H1 (cell line): ENCODE measurements around the gene MECP2. TPM values are rescaled to one million over a fixed set of nuclear protein-coding genes. Genes with fewer than 3 reads are reported as not detected.

Source experiments
- CTCF ChIA-PET: fragments of 300-600 bp; sonication (Branson Sonifier 250); formaldehyde crosslinking; loops from one replicate; lab custom pipeline; 2021; ENCODE audit not compliant: partially characterized antibody; lab: Charles Lee
- POLR2A ChIA-PET: fragments of 300-600 bp; sonication (Branson Sonifier 250); formaldehyde crosslinking; loops from one replicate; lab custom pipeline; 2021; ENCODE audit warnings: inconsistent platforms; ENCODE audit not compliant: partially characterized antibody; lab: Charles Lee
- DNase-seq, 2 experiments: peaks; one replicate each; pipeline versions ENCODE4 v3.0.0 to v3.0.0-alpha.2; 2010 to 2022; ENCODE audit warnings: low spot score in 2 of 2, low read depth in 1 of 2, mixed read lengths in 1 of 2
- FAIRE-seq: peaks from 2 replicates; lab custom pipeline; 2011; peaks lifted over from hg19 to GRCh38; lab: Jason Lieb, UNC
- H2AFZ ChIP-seq: 2 replicates; pipeline ENCODE4 v1.8.1; 2012; ENCODE audit warnings: low read length, inconsistent platforms
- H2AK5ac ChIP-seq: 2 replicates; pipeline ENCODE4 v1.6.1; 2013; ENCODE audit warnings: low read depth, low read length
- H2BK120ac ChIP-seq: replicated peaks from 2 replicates; pipeline ENCODE3; 2013; ENCODE audit warnings: low read depth, low read length, inconsistent platforms
- H2BK12ac ChIP-seq: 2 replicates; pipeline ENCODE4 v1.6.1; 2013; ENCODE audit warnings: low read depth, low read length
- H2BK15ac ChIP-seq: 2 replicates; pipeline ENCODE4 v1.6.1; 2013; ENCODE audit warnings: low read length
- H2BK20ac ChIP-seq: 2 replicates; pipeline ENCODE4 v1.6.1; 2013; ENCODE audit warnings: low read length
- H2BK5ac ChIP-seq: 2 replicates; pipeline ENCODE4 v1.6.1; 2013; ENCODE audit warnings: low read depth, low read length
- H3K14ac ChIP-seq: 2 replicates; pipeline ENCODE4 v1.6.1; 2013; ENCODE audit warnings: inconsistent platforms; ENCODE audit not compliant: insufficient read length
- H3K18ac ChIP-seq: 2 replicates; pipeline ENCODE4 v1.6.1; 2013; ENCODE audit warnings: low read length; ENCODE audit errors: extremely low read depth
- H3K23ac ChIP-seq: 2 replicates; pipeline ENCODE4 v1.6.1; 2013; ENCODE audit warnings: inconsistent platforms; ENCODE audit not compliant: insufficient read length
- H3K23me2 ChIP-seq: 2 replicates; pipeline ENCODE4 v1.6.1; 2013; ENCODE audit warnings: low read depth, low read length
- H3K27ac ChIP-seq: 2 replicates; pipeline ENCODE4 v1.6.1; 2011; ENCODE audit warnings: low read depth, low read length, inconsistent platforms
- H3K27me3 ChIP-seq, 4 experiments: replicated peaks in 1 of 4; 1 replicate in 1 of 4; 2 replicates in 3 of 4; pipeline versions ENCODE4 v1.6.1 to v1.8.1; 2011 to 2013; ENCODE audit warnings: low read length in 3 of 4, mild to moderate bottlenecking in 3 of 4, inconsistent platforms in 2 of 4, mixed read lengths in 2 of 4, moderate library complexity in 1 of 4; ENCODE audit not compliant: control insufficient read depth in 3 of 4, insufficient read depth in 3 of 4; ENCODE audit errors: extremely low read depth in 1 of 4
- H3K36me3 ChIP-seq, 4 experiments: 2 replicates each; pipeline versions ENCODE4 v1.6.1 to v1.8.1; 2011 to 2013; ENCODE audit warnings: mild to moderate bottlenecking in 4 of 4, low read length in 3 of 4, moderate library complexity in 2 of 4, control low read depth in 1 of 4, inconsistent platforms in 1 of 4; ENCODE audit not compliant: insufficient read depth in 4 of 4, control insufficient read depth in 2 of 4
- H3K4ac ChIP-seq: replicated peaks from 2 replicates; pipeline ENCODE3; 2013; ENCODE audit warnings: low read length, low read depth, mixed read lengths, inconsistent platforms; ENCODE audit not compliant: insufficient read length
- H3K4me1 ChIP-seq, 4 experiments: replicated peaks in 1 of 4; 1 replicate in 1 of 4; 2 replicates in 3 of 4; pipeline versions ENCODE4 v1.6.1 to v1.8.1; 2011 to 2013; ENCODE audit warnings: low read length in 3 of 4, inconsistent platforms in 2 of 4, mixed read lengths in 1 of 4; ENCODE audit not compliant: insufficient read depth in 4 of 4, control insufficient read depth in 3 of 4
- H3K4me2 ChIP-seq, 2 experiments: 2 replicates each; pipeline versions ENCODE4 v1.6.1 to v1.8.1; 2011 to 2013; ENCODE audit warnings: low read depth in 2 of 2, low read length in 2 of 2, control low read depth in 1 of 2, inconsistent platforms in 1 of 2, mild to moderate bottlenecking in 1 of 2; ENCODE audit not compliant: insufficient read depth in 1 of 2
- H3K4me3 ChIP-seq, 4 experiments: fragments of 200-600, 300-600 bp in 1 of 4; sonication (generic), shearing (Covaris generic), sonication (Bioruptor Twin) in 1 of 4; 2 replicates each; pipeline versions ENCODE4 v1.5.1 to v1.8.1; 2011 to 2016; ENCODE audit warnings: low read length in 4 of 4, low read depth in 3 of 4, control low read depth in 2 of 4, inconsistent platforms in 2 of 4, mild to moderate bottlenecking in 2 of 4, mixed read lengths in 1 of 4, moderate library complexity in 1 of 4; ENCODE audit not compliant: insufficient read depth in 2 of 4; ENCODE audit errors: extremely low read depth in 1 of 4
- H3K56ac ChIP-seq: replicated peaks from 2 replicates; pipeline ENCODE3; 2013; ENCODE audit warnings: low read depth, mild to moderate bottlenecking, mixed read lengths, low read length, inconsistent platforms; ENCODE audit not compliant: insufficient read length
- H3K79me1 ChIP-seq: 2 replicates; pipeline ENCODE4 v1.6.1; 2013; ENCODE audit warnings: low read depth, low read length, control low read depth
- H3K79me2 ChIP-seq, 2 experiments: 2 replicates each; pipeline versions ENCODE4 v1.6.1 to v1.8.1; 2012 to 2013; ENCODE audit warnings: low read length in 2 of 2, mild to moderate bottlenecking in 2 of 2, inconsistent platforms in 1 of 2; ENCODE audit not compliant: insufficient read depth in 2 of 2, control insufficient read depth in 1 of 2
- H3K9ac ChIP-seq, 4 experiments: replicated peaks in 1 of 4; 1 replicate in 1 of 4; 2 replicates in 3 of 4; pipeline versions ENCODE4 v1.6.1 to v1.8.1; 2011 to 2013; ENCODE audit warnings: low read depth in 3 of 4, low read length in 3 of 4, control low read depth in 2 of 4, mild to moderate bottlenecking in 2 of 4, moderate library complexity in 2 of 4, inconsistent platforms in 1 of 4; ENCODE audit errors: extremely low read depth in 1 of 4
- H3K9me3 ChIP-seq, 2 experiments: 2 replicates each; pipeline versions ENCODE4 v1.6.1 to v1.8.1; 2012 to 2013; ENCODE audit warnings: mild to moderate bottlenecking in 2 of 2, moderate library complexity in 2 of 2, control low read depth in 1 of 2, inconsistent platforms in 1 of 2, low read depth in 1 of 2, low read length in 1 of 2, mixed read lengths in 1 of 2; ENCODE audit not compliant: insufficient read depth in 2 of 2
- H4K20me1 ChIP-seq, 2 experiments: replicated peaks in 1 of 2; 2 replicates each; pipeline versions ENCODE3 to v1.8.1; 2011 to 2013; ENCODE audit warnings: inconsistent platforms in 2 of 2, low read length in 2 of 2, mild to moderate bottlenecking in 1 of 2; ENCODE audit not compliant: insufficient read depth in 2 of 2, control insufficient read depth in 1 of 2
- H4K5ac ChIP-seq: 2 replicates; pipeline ENCODE4 v1.6.1; 2013; ENCODE audit warnings: low read length, low read depth, mixed read lengths, inconsistent platforms; ENCODE audit not compliant: insufficient read length
- H4K8ac ChIP-seq: 2 replicates; pipeline ENCODE4 v1.8.0; 2013; ENCODE audit warnings: mild to moderate bottlenecking, moderate library complexity, low read length, inconsistent platforms; ENCODE audit not compliant: insufficient read depth; ENCODE audit errors: extremely low read depth
- H4K91ac ChIP-seq: replicated peaks from 2 replicates; pipeline ENCODE3; 2013; ENCODE audit warnings: low read length, mixed read lengths, inconsistent platforms; ENCODE audit not compliant: insufficient read length
- EGR1 ChIP-seq: IDR thresholded peaks from 2 replicates; pipeline ENCODE4 v1.6.1; 2011; ENCODE audit warnings: low read depth, low read length, borderline replicate concordance
- EZH2 ChIP-seq: fragments of 200-600 bp; sonication (generic); IDR thresholded peaks from 2 replicates; pipeline ENCODE4 v1.7.1; 2012; ENCODE audit warnings: low read depth, mild to moderate bottlenecking, moderate library complexity, low read length, inconsistent platforms; ENCODE audit not compliant: severe bottlenecking
- POLR2A ChIP-seq, 2 experiments: IDR thresholded peaks; 1 replicate in 1 of 2; 2 replicates in 1 of 2; pipeline ENCODE4 v1.6.1; 2011; ENCODE audit warnings: low read depth in 2 of 2, low read length in 2 of 2, mild to moderate bottlenecking in 2 of 2; ENCODE audit errors: control extremely low read depth in 1 of 2
- POU5F1 ChIP-seq: IDR thresholded peaks from 2 replicates; pipeline ENCODE4 v1.6.1; 2011; ENCODE audit warnings: low read depth, mild to moderate bottlenecking, low read length, moderate library complexity
- WGBS, 2 experiments: shearing (Covaris generic) in 1 of 2; methylation state at CpG; one replicate each; pipeline versions ENCODE4 v1.1.6 to v1.1.7; 2013 to 2015; ENCODE audit warnings: low lambda C conversion rate in 2 of 2, mixed read lengths in 2 of 2, inconsistent platforms in 1 of 2, low coverage in 1 of 2, missing lambda C conversion rate in 1 of 2; ENCODE audit not compliant: insufficient replicate concordance in 2 of 2, insufficient coverage in 1 of 2, insufficient read length in 1 of 2; ENCODE audit errors: extremely low coverage in 1 of 2, missing lambda C conversion rate in 1 of 2; 5-methylcytosine and 5-hydroxymethylcytosine counted together
- polyA plus RNA-seq, 7 experiments: library from polyadenylated mRNA; depleted of rRNA in 3 of 7; stranded (reverse) in 5 of 7; unstranded in 2 of 7; fragments of >200 nt in 5 of 7; fragments of 200-250 nt in 2 of 7; gene quantifications; 1 replicate in 5 of 7; 2 replicates in 1 of 7; 4 replicates in 1 of 7; pipeline versions ENCODE4 v1.2.1 to v1.2.3, GENCODE V29; 2011 to 2013; ENCODE audit warnings: missing spikeins in 2 of 7, mixed read lengths in 2 of 7
- total RNA-seq: library from RNA; stranded (reverse); fragmentation: NEBNext Ultra II Directional; extraction: Animal tissue kit (Norgen Biotek cat#: 25700); gene quantifications from 2 replicates; pipeline ENCODE4 v1.2.1, GENCODE V29; 2021
- TF ChIP-seq, protein P1 (sequence below): IDR thresholded peaks from 2 replicates; pipeline ENCODE4 v1.6.1; 2012; ENCODE audit warnings: inconsistent platforms

MECP2 gene
- total and polyA plus RNA-seq, 2 of the 8 experiments (the other 6 are each of a cell fraction or from before 2014, with no cell fraction given): 5.0 to 32.4 TPM

DNA sequence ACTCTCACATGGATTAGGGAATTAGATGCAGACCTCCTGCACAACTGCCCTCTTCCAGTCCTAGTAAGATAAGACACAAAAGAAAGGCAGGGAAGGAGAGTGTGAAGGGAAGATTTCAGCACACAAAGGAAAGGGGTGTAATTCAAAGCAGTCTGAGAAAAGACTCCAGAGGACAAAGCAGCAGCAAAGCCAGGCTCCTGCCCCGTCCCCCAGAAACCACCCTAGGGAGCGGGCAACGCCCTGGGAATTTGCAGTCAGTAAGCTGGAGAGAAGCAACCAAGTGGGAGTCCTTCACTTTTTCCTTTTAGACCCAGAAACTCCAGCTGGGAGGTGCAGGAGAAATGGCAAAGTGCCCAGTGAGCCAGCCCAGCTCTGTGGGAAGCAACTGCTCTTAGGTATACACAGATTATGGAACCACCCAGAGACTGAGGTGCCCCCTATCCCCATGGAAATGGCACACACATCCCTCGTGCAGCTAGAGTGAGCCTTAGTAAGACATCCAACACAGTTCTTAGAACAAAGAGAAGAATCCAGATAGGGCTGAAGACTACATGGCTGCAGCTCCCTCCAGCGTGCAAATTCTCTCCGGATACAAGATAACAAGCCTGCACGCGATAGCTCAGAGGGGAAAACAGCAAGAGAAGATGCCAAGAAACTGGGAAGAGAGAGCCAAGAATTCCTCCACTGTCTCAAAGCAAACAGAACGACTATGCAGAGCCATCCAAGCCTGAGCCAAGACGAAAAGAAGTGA, 51.3 kb downstream of the MECP2 start:
- Histone ChIP-seq H3K4me2 (no peak overlapping the region), H3K27me3 (no peaks in the 10 kb centered on the region), H4K8ac (no peak overlapping the region), H2AK5ac (no peak overlapping the region), H3K27ac (no peak overlapping the region), H3K18ac (no peak overlapping the region), H3K4me1 (peaks cover 0 to 10% (median 6%) of the 10 kb centered on the region in 4 experiments; a peak in 4 of 7 replicates), H2AFZ (no peak overlapping the region), H3K9me3 (no peaks in the 10 kb centered on the region), H3K23me2 (no peaks in the 10 kb centered on the region), H3K79me1 (peaks cover 7% of the 10 kb centered on the region; the same call in 1 of the 2 replicates), H3K23ac (no peak overlapping the region), H4K5ac (no peak overlapping the region), H3K9ac (no peak overlapping the region), H3K56ac (no peak overlapping the region), H3K79me2 (peaks cover 0 to 58% of the 10 kb centered on the region in 2 experiments; a peak in 2 of 4 replicates), H2BK120ac (no peak overlapping the region), H4K20me1 (peaks cover 0 to 3% of the 10 kb centered on the region in 2 experiments), H2BK5ac (no peak overlapping the region), H3K4ac (no peak overlapping the region), H3K14ac (no peak overlapping the region), H2BK15ac (no peak overlapping the region), H3K4me3 (no peak overlapping the region), H2BK12ac (no peak overlapping the region), H4K91ac (no peak overlapping the region), H2BK20ac (no peak overlapping the region), H3K36me3 (no peaks in the 10 kb centered on the region)
- ChIA-PET CTCF (interaction anchor here (1.2 kb wide), 2 partner anchors 15 to 28 kb away, joined by 3 to 5 read pairs; no protein-coding TSS in a partner anchor), POLR2A (interaction anchor here (0.8 kb wide), 1 partner anchor 24 kb away, joined by 3 read pairs; no protein-coding TSS in a partner anchor)
- no peak for DNase-seq
- no peak for FAIRE-seq
- WGBS, 2 experiments: 84% methylated on average over 6 of the region's 10 CpGs; no CpG with 5 or more reads in 1 of the 2 experiments
- TF ChIP-seq EZH2: no peak
- TF ChIP-seq, protein P1, sequence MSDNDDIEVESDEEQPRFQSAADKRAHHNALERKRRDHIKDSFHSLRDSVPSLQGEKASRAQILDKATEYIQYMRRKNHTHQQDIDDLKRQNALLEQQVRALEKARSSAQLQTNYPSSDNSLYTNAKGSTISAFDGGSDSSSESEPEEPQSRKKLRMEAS: no peak
- TF ChIP-seq POU5F1: no peak
- TF ChIP-seq EGR1: no peak
- TF ChIP-seq POLR2A (IDR thresholded peaks at IDR 0.05; ENCODE audit: control extremely low read depth in 1 of 2, low read depth in 2 of 2, low read length in 2 of 2): no peak
